ENCODE measurements around the gene WDR5.
A peak's percentile ranks its signal among the peaks of the same experiment; 100 is the strongest.
"Not testable (repeated sequence)": the region's sequence is repeated elsewhere in the genome, so short reads cannot be mapped to it uniquely, and the experiment has no call there.

The WDR5 gene

GRCh38 chr9:134135343-134136117 lies at the start of gene WDR5:
Gene WDR5 (plus strand): TSS chr9:134136082. CDS start chr9:134139878, 3,796 bp downstream.
- DNase-seq, result peak; percentile 25 to 93 (median 85)

- DNase-seq, result no peak
Observed at GRCh38 chr9:134088063-134088725, 47.7 kb upstream of the WDR5 start.

DNA sequence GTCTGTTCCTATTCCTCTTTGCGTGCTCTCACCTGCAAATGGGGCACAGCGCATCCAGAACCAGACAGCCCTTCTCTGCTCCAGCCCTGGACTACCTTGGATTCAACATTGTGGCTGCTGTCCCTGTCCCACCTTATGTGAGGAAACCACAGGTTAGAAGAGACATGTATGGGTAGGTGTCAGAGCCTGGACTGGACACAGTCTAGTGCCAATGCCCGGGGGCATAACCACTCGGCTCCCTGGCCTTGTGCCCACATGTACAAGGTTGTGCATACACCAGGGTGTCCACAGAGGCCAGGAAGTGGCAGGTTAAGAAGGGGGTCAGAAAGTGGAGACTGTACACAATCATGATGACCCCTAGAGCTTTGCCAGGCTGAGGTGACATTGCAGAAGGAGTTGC lies 45.9 kb upstream of the WDR5 start:
- no peak for DNase-seq

DNA sequence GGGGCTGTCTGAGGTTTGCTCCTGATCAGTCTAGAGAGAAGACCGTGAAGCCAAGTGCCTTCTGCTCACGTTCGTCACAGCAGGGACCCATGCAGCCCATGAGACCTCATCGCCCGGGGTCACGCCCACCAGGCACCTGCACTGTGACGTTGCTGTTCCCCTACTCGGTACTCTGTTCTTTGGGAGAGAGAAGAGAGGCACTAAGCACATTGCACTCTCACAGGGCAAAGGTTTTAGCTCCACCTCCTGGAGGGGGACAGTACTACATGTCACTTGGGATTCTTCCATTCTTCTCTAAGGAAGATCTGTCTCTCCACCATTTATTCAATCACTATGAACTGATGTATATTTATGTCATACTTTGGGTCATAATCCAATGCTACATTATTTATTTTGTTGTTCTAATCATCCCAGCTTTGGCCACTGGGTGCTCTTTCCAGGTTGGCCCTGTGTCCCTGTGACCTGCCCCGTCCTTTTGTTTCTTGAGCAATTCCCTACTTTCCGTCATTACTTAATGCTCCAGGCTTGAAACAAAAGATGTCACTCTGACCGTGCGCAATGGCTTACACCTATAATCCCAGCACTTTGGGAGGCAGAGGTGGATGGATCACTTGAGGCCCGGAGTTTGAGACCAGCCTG lies 36.6 kb upstream of the WDR5 start:
- DNase-seq, result peak in 1 of 51 donors; percentile 5

DNA sequence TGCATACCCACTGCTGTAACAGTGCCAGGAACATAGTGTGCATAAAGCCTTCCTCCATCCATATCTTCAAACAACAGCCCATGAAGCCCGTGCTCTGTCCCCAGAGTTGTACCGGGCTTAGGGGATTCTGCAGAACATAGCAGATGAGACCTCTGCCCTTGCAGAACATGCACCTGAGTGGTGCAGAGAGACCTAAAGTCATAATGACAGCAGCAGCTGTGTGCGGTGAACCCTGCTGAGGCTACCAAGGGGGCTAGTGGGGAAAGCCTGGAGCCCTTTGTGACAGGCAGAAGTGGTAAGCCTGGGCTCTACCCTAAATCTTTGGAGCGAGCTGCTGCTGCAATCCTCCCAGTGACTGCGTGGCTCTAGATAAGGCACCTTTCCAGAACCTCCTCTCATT lies 35.8 kb upstream of the WDR5 start:
- DNase-seq, result no peak

- DNase-seq, result not testable (repeated sequence)
Observed at GRCh38 chr9:134101133-134101532, 34.7 kb upstream of the WDR5 start.

- DNase-seq, result no peak
Observed at GRCh38 chr9:134101623-134102149, 34.2 kb upstream of the WDR5 start.

- no peak for DNase-seq
Observed at GRCh38 chr9:134103391-134103998, 32.4 kb upstream of the WDR5 start.

- DNase-seq, result no peak
Observed at GRCh38 chr9:134111064-134111463, 24.8 kb upstream of the WDR5 start.

DNA sequence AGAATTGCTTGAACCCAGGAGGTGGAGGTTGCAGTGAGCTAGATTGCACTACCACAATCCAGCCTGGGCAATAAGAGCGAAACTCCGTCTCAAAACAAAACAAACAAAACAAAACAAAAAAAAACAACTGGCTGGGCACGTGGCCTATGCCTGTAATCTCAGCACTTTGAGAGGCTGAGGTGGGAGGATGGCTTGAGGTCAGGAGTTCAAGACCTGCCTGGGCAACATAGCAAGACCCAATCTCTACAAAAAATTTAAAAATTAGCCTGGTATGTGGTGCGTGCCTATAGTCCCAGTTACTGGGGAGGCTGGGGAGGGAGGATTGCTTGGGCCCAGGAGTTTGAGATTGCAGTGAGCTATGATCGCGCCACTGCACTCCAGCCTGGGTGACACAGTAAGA lies 23.3 kb upstream of the WDR5 start:
- no peak for DNase-seq

GRCh38 chr9:134118972-134119371 lies 16.9 kb upstream of the WDR5 start:
- not testable (repeated sequence) for DNase-seq

DNA sequence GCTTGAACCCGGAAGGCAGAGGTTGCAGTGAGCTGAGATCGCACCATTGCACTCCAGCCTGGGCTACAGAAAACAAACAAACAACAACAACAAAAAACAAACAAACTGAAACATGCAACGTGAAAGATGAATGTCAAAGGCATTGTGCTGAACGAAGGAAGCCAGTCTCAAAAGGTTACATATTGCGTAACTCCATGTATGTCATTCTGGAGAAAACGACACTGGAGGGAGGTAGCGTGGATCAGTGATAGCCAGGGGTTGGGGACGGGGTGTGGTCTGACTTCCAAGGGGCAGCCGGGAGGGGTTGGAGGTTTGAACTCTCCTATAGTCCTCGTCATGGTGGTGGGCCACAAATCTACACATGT lies 12.1 kb upstream of the WDR5 start:
- DNase-seq, result no peak

GRCh38 chr9:134125413-134126095 lies 10.3 kb upstream of the WDR5 start:
- DNase-seq, result no peak

- DNase-seq, result no peak
Observed at GRCh38 chr9:134126373-134126772, 9.5 kb upstream of the WDR5 start.

DNA sequence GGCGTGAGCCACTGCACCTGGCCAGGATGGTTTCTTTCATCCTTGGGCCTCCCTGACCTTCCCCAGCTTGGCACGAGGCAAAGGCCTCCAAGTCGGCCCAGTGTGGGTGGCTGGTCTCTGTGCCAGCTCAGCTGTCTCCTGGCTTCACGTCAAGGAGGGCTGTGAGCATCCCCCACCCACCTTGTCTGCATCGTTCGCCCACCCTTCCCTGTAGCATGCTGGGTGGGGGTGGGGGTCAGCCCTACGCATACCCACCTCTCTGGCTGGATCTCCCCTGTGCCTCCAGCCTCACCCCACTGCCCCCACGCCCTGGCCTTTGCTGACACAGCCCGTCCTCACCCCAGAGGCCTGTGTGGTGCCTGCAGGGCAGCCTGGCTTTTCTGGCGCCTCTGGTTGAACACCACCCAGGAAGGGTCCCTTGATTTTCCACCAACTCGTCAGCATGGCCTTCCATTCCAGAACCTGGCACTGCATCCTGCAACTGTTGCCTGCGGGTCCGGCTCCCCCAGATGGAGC lies 8.8 kb upstream of the WDR5 start:
- DNase-seq, result no peak

DNA sequence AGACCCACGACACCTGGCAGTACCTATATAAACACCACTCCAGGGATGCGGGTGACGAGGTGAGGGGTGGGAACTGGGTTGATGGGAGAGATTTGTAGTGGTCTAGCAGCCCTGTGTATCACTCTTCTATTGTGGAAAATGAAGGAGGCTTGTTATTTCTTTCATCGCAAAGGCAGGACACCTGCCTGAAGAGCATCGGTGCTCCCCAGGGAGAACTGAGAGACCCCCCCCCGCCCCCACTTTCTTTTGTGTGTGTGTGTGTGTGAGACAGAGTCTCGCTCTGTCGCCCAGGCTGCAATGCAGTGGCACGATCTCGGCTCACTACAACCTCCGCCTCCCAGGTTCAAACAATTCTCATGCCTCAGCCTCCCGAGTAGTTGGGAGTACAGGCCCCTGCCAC lies 8.3 kb upstream of the WDR5 start:
- no peak for DNase-seq

DNA sequence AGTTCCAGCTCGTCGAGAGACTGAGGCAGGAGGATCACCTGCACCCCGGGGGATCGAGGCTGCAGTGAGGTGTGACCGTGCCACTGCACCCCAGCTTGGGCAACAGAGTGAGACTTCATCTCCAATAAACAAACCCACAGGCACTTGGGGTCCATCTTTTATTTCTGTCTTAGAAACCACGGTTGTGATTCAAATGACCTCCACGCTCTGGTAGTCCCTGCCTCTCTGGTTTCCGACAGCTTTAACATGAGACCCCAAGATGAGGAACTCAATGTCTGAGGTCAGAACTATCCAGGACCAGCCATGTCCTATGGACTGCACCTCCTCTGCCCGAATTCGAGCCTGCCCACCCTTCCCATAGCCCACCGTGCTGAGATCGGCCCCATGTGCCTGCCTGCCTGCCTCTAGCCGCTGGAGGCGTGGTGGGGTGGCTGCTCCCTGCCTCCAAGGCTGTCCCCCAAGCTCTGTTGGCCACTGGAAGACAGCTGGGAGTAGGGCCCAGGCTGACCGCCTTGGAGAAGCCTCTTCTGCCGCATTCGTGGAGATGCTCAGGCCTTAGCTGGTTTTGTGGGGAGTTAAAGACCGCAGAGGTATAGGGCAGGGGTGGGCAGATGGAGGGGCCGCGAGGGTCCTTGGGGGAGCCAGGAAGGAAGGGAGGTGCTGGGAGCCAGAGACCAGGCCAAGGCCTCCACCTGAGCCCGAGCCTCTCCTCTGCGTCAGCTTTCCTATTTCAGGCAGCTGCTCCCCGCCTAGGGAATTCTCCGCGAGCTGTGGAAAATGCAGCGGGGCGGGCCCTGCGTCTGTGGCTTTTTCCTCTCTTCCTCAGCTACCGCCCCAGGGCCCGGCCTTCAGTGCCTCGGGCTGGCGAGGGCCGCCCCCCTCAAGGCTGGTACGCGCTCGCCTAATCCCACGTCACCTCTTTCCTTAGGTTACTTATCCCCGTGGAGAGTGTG lies 6.9 kb upstream of the WDR5 start:
- DNase-seq, result peak in 1 of 51 donors; percentile 5

DNA sequence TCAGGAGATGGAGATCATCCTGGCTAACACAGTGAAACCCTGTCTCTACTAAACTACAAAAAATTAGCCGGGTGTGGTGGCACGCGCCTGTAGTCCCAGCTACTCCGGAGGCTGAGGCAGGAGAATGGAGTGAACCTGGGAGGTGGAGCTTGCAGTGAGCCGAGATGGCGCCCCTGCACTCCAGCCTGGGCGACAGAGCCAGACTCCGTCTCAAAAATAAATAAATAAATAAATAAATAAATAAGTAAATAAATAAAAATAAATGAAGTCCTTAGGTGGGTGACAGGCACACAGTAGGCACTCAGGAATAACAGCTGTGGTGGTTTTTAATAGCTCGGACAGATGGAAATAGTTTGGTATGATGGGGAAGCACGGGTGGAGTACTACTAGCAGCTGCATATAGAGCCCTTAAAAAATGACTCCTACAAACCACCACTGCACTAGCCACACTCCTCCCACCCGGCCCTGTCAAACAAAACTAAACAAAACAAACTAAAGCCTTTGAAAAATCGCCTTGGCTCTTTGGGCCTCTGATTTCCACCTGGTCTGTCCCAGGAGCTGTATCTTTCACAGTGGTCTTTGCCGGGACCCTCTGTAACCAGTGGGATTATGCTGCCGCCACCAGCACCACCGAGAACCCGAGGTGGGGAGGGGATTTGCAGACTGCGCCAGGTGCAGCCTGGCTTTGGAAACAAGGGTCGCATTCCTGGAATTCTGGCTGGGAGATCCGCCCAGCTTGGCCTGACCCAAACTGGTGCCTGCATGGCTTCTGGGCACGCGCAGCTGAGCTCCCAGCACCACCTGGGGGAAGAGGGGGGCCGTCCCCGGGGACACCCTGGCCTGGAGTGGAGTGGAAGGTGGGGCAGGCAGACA lies 5.1 kb upstream of the WDR5 start:
- peak in 2 of 51 donors; percentile 3 to 33 for DNase-seq

All from hypothalamus (tissue), 51 donors.